HG03196 (cell line): ENCODE results near the gene TCF3.

Experiments
- ATAC-seq: cut with Tn5 transposase; IDR thresholded peaks from one replicate; pipeline ENCODE4 v1.9.1; 2021; ENCODE audit not compliant: unreplicated experiment

The TCF3 gene

DNA sequence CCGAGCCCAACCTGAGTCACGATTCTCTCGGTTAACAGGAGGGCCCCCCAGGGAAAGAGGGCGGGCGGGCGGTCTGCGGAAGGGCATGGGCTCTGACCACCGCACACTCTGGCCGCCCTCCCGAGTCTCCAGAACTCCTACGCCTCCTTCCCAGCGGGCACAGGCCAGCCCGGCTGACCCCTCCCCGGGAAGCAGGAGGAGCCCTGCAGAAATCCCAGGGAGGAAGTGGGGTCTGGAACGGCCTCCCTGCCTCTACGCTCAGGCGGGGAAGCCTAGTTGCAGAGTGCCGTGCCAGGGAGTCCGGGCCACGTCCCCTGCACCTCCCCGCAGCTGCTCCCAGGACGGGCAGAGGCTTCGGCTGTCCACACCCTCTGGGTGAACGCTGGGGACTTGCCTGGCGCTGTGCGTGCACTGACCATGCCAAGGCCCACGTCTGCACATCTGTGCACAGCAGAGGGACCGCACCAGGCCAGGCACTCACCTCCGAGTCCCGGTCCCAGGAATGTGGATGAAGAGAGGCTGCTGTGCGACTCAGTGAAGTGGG is 20.8 kb downstream of the TCF3 start:
- no peak for ATAC-seq

DNA sequence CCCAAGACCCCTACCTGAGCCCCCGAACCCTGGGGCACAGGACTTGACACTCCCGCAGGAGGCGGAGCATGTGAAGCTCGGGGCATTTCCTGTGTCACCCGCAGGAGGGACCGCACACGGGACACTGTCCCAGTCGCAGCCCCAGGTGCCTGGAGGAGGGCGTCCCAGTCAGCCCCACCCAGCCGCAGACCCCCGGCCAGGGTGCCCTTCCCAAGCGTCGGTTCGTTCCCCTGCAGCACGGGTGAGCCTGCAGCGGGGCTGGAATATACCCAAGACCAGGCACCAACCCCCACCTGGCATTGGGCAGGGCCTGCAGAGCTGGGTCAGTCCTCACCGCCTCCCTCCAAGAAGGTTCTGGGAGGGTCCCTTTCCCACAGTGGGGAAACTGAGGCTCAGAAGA is 21.6 kb downstream of the TCF3 start:
- no peak for ATAC-seq

DNA sequence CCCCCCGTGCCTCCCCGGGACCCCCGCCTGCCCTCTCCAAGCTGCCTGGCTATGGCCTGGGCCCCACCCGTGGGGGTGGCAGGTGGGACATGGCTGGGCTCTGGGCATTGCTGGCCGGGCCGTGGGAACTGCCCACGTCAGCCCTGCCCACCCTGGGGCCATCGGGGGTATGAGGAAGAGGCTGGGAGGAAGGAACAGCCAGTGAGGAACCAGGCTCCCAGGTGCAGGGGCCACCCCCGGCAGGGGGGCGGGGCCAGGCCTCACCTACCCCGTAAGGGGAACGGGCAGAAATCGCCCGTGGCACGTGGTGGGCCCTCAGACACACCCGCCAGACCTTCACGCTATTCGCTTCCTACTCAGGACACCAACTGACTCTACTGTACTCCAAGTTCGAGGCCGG is 22.4 kb downstream of the TCF3 start:
- ATAC-seq, result no peak

DNA sequence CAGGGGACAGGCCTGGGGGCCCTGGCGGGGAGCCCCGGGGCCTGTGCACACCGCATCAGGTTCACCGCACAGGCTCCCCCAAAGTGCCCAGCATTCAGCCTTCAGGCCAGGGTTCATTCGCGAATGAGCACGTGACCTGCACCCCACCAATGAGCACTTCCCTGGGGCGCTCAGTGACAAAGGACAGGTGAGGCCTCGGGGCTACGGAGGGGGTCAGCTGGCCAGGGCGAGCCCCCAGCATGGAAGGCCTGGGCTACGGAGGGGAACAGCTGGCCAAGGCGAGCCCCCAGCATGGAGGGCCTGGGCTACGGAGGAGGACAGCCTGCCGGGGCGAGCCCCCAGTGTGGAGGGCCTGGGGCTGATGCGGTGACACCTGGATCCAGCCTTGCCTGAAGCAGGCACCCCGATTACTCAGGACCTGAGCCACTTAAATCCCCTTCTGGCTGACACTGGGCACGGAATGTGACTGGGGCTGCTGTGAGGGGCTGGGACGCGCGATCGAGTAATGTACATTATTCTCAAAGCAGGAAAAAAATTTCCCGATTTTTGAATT is 23.1 kb downstream of the TCF3 start:
- ATAC-seq, result no peak

DNA sequence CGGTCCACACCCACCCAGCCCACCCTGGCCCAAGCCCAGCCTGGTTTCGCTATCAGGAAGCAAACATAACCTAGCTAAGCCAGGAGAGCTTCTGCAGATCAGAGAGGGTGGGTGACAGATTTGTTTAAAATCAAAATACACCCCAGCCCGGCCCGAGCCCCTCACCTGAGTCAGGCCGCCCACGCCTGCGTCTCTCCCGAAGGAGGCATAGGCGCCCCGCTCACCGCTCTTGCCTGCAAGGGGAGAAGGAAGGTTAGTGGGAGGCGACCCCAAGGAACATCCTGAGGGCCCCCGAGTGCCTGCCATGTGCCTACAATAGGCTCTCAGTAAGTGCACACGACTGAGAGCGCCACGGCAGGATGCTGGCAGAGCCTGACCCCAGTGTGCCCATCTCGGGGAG is 25.2 kb downstream of the TCF3 start:
- no peak for ATAC-seq

DNA sequence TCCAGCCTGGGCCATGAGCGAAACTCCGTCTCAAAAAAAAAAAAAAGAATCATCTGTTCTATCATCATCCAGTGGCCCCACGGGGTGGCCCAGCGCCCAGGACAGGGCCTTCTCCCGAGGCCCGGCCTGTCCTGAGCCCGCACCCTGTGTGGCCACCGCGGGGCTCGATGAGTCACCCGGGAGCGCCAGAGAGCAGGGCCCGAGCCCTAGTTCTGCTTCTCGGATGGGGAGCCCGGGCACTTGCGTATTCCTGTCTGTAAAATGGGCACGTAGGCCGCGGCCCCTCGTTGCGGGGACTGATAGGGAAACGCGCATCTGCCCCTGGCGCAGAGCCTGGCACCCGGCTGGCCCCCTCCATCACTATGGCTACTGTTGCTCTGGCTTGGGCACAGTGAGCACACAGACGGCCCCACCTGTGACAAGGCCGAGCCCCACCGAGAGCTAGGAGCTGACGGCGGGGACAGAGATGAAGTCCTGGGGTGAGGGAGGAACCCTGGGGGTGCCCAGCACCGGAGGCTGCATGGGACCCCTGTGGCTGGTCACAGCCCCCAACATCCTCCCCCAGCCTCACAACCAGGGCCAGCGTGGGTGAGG is 25.9 kb downstream of the TCF3 start:
- ATAC-seq, result no peak

DNA sequence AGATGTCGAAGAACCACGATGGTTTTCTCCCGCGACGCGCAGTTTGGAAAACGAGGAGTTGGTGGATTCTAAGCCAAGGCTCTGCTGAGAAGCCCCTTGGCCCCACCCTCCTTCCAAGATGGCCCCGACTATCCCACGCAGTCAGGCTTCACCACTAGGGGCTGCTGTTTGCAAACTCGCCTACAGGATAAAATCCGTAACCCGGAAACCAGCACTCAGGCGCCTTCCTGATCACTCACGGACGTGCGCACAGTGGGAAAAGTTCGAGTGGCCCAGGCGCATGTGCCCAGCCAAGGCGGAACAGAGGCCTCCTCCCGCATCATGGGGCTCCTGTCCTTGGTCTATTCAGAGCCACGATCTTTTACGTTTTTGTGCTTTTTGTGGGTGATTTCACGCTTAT is 28.0 kb downstream of the TCF3 start:
- ATAC-seq, result no peak

DNA sequence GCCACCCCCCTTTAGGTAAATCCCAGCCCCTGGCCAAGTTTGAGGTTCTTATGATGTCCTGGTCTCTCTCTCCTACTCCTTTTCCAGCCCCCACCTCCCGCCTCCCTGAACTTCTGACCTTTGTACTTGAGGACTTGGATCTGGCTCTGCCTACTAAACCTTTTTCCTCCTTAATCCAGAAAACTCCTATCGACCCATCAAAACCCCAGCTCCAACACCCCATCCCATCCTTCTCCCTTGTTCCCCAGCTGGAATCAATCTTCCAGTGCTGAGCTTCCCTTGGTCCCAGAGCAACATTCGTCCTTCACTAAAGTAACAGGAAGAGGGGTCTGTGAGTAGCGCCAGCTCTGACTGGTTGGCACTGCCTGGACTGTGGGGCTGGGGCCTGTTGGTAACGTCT is 29.9 kb downstream of the TCF3 start:
- ATAC-seq, result no peak

DNA sequence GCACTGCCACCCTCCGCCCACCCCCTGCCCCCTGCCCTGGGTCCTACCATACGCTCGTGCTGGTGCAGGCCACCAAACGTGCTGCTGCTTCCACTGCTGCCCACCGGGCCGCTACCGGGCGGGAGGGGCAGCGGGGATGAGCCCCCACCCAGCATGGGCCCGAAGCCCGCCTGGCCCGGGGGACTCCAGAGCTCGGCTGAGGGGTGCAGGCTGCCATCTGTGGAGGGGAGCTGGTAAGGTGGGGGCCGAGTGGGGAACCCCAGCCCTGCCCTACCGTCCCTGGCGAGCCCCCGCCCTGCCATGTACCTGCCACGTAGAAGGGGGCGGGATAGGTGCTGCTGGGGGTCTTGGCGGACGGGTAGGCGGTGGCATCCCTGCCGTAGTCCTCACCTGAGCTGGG is 30.4 kb downstream of the TCF3 start:
- no peak for ATAC-seq

DNA sequence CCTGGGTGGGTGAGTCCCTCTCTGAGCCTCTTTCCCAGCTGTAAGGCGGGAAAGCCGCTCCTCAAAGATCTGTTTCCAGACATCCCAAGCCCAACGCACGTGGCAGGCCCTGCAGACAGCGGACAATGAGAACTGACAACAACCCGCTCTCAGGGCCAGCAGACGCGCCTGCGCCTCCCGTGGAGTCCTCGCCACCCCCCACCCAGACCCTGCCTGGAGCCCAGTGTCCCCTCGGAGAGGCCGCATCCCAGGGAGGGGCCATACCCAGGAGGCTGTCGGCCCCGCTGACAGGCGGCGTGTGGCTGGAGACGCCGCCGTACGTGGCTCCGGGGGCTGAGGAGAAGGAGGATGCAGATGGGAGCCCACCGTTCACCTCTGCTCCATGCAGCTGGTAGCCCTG is 30.8 kb downstream of the TCF3 start:
- ATAC-seq, result no peak

DNA sequence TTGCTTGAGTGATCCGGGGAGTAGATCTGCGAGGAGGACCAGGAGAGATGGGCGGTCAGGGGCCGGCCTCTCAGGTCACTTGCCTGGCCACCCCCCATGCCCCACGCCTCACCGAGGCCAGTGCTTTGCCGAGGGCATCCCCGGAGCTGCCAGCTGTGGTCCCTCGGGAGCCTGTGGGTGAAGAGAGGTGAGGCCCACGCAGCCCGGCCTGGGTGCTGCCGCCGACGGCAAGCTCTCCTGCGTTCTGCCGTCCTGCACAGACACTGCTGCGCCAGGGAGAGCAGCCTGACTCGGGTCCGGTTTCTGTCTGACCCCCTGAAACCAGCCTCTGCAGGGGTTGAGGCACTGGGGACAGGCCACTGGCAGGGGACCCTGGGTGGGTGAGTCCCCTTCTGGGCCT is 31.4 kb downstream of the TCF3 start:
- no peak for ATAC-seq

DNA sequence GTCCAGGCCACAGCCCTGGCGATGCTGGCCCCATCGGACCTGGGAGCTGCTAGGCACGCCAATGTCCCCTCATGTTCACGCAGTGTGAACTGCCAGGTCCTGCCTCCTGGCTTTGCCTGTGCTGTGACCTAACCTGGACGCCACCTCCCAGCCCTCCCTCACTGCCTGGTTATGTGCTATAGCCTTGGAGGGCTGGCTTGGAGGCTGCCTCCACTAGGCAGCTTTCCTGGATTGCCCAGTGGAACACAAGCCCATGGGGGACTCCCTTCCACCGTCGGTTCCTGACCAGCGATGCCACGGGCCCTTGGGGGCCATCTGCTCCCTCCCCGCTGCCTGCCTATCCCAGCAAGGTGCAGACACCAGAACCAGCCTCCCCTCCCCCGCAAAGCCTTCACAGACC is 31.9 kb downstream of the TCF3 start:
- ATAC-seq, result no peak

DNA sequence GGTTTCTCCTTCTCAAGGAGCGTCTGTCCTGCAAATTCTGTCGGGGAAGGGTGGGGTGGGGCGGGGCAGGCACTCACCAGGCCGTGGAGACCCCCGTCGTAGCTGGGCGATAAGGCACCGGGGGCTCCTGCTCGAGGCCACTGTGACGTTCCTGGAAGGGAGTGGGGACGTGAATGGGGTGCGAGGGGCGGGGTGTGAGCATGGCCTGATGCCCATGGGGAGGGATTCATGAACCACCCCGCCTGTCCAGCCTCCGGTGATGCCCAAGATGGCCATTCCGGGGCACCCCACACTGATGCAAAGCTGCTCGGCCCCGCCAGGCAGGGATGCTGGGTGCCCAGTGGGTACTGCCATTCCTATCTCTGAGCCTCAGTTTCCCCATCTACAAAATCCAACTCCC is 32.7 kb downstream of the TCF3 start:
- no peak for ATAC-seq

DNA sequence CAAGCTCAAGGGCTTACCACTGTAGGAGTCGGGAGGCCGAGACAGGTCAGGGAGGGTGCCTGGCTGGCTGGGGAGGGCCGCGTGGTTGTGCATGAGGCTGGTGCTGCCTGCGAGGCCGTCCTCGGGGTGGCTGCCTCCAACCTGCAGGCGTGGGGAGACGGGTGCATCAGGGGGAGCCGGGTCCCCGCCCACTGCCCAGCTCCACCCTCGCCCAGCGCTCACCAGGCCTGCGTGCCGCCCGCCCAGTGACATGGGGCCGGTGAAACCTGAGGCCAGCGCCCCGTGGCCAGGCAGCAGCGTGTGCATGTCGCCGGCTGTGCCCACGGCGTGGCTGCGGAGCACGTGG is 33.3 kb downstream of the TCF3 start:
- no peak for ATAC-seq

DNA sequence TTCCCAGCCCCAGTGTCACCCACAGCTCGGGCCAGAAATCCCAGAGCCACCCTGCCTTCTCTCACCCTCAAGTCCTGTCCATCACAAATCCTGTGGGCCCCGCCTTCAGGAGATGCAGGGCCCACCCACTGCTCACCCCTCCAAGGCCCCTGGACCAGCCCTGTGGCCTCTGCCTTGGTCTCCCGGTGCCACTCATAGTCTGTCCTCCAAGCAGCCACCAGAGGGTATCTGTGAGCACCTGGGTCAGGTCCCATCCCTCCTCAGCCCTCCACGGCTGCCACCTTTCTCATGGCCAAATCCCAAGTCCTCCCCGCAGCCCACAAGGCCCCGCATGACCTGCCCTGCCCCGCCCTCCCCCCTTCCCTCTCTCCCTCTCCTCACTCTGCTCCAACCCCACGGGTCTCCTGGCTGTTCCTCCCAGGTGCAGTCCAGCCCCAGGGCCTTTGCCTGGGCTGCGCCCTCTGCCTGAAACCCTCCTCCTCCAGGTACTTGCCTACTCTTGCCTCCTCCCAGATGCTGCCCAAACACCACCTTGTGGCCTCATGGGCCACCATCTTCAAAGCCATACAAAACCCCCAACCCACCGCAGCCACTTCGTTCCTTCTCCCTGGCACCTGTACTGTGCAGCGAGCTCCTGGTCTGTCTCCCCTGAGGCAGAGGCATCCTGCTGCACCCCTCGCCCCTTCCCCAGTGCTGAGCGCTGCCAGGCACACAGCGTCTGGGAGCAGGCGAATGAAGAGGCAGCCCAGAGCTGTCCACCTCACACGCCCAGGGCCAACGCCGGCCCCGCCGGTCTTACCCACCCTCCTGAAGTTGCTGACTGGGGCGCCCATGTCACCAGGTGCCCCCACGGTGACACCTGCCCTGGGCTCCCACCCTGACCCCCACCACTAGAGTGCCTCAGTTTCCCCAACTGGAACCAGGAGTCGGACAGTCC is 34.0 kb downstream of the TCF3 start:
- no peak for ATAC-seq

DNA sequence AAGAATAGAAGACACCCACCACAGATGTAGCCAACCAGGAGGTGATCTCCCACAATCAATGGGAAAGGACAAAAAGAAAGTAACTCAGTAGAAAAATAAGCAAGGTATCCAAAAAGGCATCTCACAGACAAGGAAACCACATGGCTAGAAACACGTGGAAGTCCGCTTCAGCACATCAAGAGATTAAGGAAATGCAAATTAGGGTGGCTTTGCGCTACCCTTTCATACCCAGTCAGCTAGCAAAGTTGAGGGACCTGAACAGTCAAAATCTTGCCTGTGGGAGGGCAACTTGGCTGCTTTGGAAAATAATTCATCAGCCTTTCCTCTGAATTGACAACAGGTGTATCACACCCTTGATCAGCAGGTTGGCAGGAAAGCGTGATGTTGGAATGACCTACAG is 35.5 kb downstream of the TCF3 start:
- ATAC-seq, result no peak

DNA sequence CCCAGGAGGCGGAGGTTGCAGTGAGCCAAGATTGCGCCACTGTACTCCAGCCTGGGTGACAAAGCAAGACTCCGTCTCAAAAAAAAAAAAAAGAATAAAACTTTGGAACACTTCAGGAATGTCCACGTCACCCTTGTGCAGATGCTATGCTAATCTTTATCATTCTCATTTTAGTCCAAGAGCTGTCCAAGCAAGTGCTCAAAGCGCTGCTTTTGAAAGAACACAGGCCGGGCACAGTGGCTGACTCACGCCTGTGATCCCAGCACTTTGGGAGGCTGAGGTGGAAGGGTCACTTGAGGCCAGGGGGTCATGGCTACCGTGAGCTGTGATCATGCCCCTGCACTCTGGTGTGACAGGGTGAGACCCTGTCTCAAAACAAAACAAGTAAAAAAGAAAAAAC is 36.0 kb downstream of the TCF3 start:
- ATAC-seq, result no peak

DNA sequence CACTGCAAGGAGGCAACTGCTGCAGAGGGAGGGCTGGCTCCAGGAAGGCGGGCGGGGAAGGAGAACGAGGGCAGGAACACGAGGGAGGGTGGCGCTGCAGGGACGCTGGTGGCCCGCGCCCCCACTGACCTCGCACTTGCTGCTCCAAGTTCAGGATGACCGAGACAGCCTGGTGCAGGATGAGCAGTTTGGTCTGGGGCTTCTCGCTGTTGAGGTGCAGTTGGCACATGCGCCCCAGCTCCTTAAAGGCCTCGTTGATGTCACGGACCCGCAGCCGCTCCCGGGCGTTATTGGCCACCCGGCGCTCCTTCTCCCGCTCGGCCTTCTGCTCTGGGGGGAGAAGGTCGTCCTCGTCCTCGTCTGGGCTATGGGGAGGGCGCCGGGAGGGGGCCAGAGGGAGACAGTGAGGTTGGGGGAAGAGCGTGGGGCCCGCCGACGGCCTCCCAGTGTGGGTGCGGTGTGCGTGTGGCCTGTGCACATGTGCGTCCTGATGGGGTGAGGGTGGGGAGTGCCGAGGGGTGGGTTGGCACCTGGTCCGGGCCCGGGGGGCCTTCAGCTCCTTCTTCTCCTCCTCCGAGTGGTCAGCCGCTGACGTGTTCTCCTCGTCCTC is 37.2 kb downstream of the TCF3 start:
- no peak for ATAC-seq

DNA sequence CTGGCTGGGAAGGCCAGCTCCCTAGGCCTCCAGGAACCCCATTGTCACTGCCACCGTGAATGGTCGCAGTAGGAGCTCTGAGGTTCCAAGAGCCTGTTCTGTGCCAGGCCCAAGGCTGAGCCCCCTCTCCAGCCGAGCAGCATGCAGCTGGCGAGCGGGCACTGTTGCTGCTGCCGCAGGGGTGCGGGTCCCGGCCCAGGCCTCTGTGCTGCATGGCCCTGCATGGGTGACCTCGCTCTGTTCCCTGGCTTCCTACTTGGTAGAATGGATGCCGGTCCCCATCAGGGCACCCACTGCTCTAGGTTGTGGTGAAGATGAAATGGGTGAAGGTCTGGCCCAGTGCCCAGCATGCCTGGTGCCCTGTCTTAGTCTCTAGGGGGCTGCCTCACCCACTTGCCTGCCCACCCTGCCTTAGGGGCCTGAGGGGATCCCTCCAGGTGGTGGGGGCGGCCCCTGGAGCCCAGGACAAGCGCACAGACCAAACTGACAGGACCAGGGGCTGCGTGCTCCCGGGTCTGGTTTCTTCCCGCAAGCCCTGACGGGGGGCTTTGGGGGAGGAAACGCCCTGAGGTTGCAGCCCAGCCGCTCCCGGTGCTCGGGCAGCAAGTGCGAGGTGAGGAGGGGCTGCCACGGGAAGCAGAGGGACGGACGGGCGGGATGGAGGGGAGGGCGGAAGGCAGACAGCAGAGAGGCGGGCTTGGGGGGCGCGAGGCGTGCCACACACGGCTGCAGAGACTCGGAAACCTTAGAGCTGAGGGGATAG is 38.4 kb downstream of the TCF3 start:
- no peak for ATAC-seq

DNA sequence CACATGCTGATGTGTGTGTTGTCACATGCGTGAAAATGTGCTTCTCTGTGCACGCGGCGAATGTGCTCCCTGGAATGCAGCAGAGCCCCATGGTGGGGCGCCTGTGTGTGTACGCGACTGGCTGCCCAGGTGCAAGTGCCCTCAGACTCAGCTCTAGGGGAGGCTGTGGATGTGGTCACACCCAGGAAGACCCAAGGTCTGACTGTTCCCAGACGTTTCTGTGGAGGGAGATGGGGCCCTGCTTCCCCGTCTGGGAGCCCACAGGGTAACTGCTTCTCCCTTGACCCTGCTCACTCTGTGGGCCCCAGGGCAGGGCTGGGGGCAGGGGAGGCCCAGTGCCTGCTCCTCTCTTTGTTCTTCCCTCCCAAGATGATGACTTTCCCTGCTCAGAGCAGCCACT is 39.3 kb downstream of the TCF3 start:
- no peak for ATAC-seq
